H1 (cell line): Measurements from ENCODE around the gene YIF1A. TPM values are rescaled to one million over a fixed set of nuclear protein-coding genes. Genes with fewer than 3 reads are reported as not detected.
"Not testable (repeated sequence)": the region's sequence is repeated elsewhere in the genome, so short reads cannot be mapped to it uniquely, and the experiment has no call there.

Experiments used
- CTCF ChIA-PET: fragments of 300-600 bp; sonication (Branson Sonifier 250); formaldehyde crosslinking; loops from one replicate; lab custom pipeline; 2021; ENCODE audit not compliant: partially characterized antibody; lab: Charles Lee
- POLR2A ChIA-PET: fragments of 300-600 bp; sonication (Branson Sonifier 250); formaldehyde crosslinking; loops from one replicate; lab custom pipeline; 2021; ENCODE audit warnings: inconsistent platforms; ENCODE audit not compliant: partially characterized antibody; lab: Charles Lee
- DNase-seq, 2 experiments: peaks; one replicate each; pipeline versions ENCODE4 v3.0.0 to v3.0.0-alpha.2; 2010 to 2022; ENCODE audit warnings: low spot score in 2 of 2, low read depth in 1 of 2, mixed read lengths in 1 of 2
- FAIRE-seq: peaks from 2 replicates; lab custom pipeline; 2011; peaks lifted over from hg19 to GRCh38; lab: Jason Lieb, UNC
- H2AFZ ChIP-seq: 2 replicates; pipeline ENCODE4 v1.8.1; 2012; ENCODE audit warnings: low read length, inconsistent platforms
- H2AK5ac ChIP-seq: 2 replicates; pipeline ENCODE4 v1.6.1; 2013; ENCODE audit warnings: low read depth, low read length
- H2BK120ac ChIP-seq: replicated peaks from 2 replicates; pipeline ENCODE3; 2013; ENCODE audit warnings: low read depth, low read length, inconsistent platforms
- H2BK12ac ChIP-seq: 2 replicates; pipeline ENCODE4 v1.6.1; 2013; ENCODE audit warnings: low read depth, low read length
- H2BK15ac ChIP-seq: 2 replicates; pipeline ENCODE4 v1.6.1; 2013; ENCODE audit warnings: low read length
- H2BK20ac ChIP-seq: 2 replicates; pipeline ENCODE4 v1.6.1; 2013; ENCODE audit warnings: low read length
- H2BK5ac ChIP-seq: 2 replicates; pipeline ENCODE4 v1.6.1; 2013; ENCODE audit warnings: low read depth, low read length
- H3K14ac ChIP-seq: 2 replicates; pipeline ENCODE4 v1.6.1; 2013; ENCODE audit warnings: inconsistent platforms; ENCODE audit not compliant: insufficient read length
- H3K18ac ChIP-seq: 2 replicates; pipeline ENCODE4 v1.6.1; 2013; ENCODE audit warnings: low read length; ENCODE audit errors: extremely low read depth
- H3K23ac ChIP-seq: 2 replicates; pipeline ENCODE4 v1.6.1; 2013; ENCODE audit warnings: inconsistent platforms; ENCODE audit not compliant: insufficient read length
- H3K23me2 ChIP-seq: 2 replicates; pipeline ENCODE4 v1.6.1; 2013; ENCODE audit warnings: low read depth, low read length
- H3K27ac ChIP-seq: 2 replicates; pipeline ENCODE4 v1.6.1; 2011; ENCODE audit warnings: low read depth, low read length, inconsistent platforms
- H3K27me3 ChIP-seq, 4 experiments: replicated peaks in 1 of 4; 1 replicate in 1 of 4; 2 replicates in 3 of 4; pipeline versions ENCODE4 v1.6.1 to v1.8.1; 2011 to 2013; ENCODE audit warnings: low read length in 3 of 4, mild to moderate bottlenecking in 3 of 4, inconsistent platforms in 2 of 4, mixed read lengths in 2 of 4, moderate library complexity in 1 of 4; ENCODE audit not compliant: control insufficient read depth in 3 of 4, insufficient read depth in 3 of 4; ENCODE audit errors: extremely low read depth in 1 of 4
- H3K36me3 ChIP-seq, 4 experiments: 2 replicates each; pipeline versions ENCODE4 v1.6.1 to v1.8.1; 2011 to 2013; ENCODE audit warnings: mild to moderate bottlenecking in 4 of 4, low read length in 3 of 4, moderate library complexity in 2 of 4, control low read depth in 1 of 4, inconsistent platforms in 1 of 4; ENCODE audit not compliant: insufficient read depth in 4 of 4, control insufficient read depth in 2 of 4
- H3K4ac ChIP-seq: replicated peaks from 2 replicates; pipeline ENCODE3; 2013; ENCODE audit warnings: low read length, low read depth, mixed read lengths, inconsistent platforms; ENCODE audit not compliant: insufficient read length
- H3K4me1 ChIP-seq, 4 experiments: replicated peaks in 1 of 4; 1 replicate in 1 of 4; 2 replicates in 3 of 4; pipeline versions ENCODE4 v1.6.1 to v1.8.1; 2011 to 2013; ENCODE audit warnings: low read length in 3 of 4, inconsistent platforms in 2 of 4, mixed read lengths in 1 of 4; ENCODE audit not compliant: insufficient read depth in 4 of 4, control insufficient read depth in 3 of 4
- H3K4me2 ChIP-seq, 2 experiments: 2 replicates each; pipeline versions ENCODE4 v1.6.1 to v1.8.1; 2011 to 2013; ENCODE audit warnings: low read depth in 2 of 2, low read length in 2 of 2, control low read depth in 1 of 2, inconsistent platforms in 1 of 2, mild to moderate bottlenecking in 1 of 2; ENCODE audit not compliant: insufficient read depth in 1 of 2
- H3K4me3 ChIP-seq, 4 experiments: fragments of 200-600, 300-600 bp in 1 of 4; sonication (generic), shearing (Covaris generic), sonication (Bioruptor Twin) in 1 of 4; 2 replicates each; pipeline versions ENCODE4 v1.5.1 to v1.8.1; 2011 to 2016; ENCODE audit warnings: low read length in 4 of 4, low read depth in 3 of 4, control low read depth in 2 of 4, inconsistent platforms in 2 of 4, mild to moderate bottlenecking in 2 of 4, mixed read lengths in 1 of 4, moderate library complexity in 1 of 4; ENCODE audit not compliant: insufficient read depth in 2 of 4; ENCODE audit errors: extremely low read depth in 1 of 4
- H3K56ac ChIP-seq: replicated peaks from 2 replicates; pipeline ENCODE3; 2013; ENCODE audit warnings: low read depth, mild to moderate bottlenecking, mixed read lengths, low read length, inconsistent platforms; ENCODE audit not compliant: insufficient read length
- H3K79me1 ChIP-seq: 2 replicates; pipeline ENCODE4 v1.6.1; 2013; ENCODE audit warnings: low read depth, low read length, control low read depth
- H3K79me2 ChIP-seq, 2 experiments: 2 replicates each; pipeline versions ENCODE4 v1.6.1 to v1.8.1; 2012 to 2013; ENCODE audit warnings: low read length in 2 of 2, mild to moderate bottlenecking in 2 of 2, inconsistent platforms in 1 of 2; ENCODE audit not compliant: insufficient read depth in 2 of 2, control insufficient read depth in 1 of 2
- H3K9ac ChIP-seq, 4 experiments: replicated peaks in 1 of 4; 1 replicate in 1 of 4; 2 replicates in 3 of 4; pipeline versions ENCODE4 v1.6.1 to v1.8.1; 2011 to 2013; ENCODE audit warnings: low read depth in 3 of 4, low read length in 3 of 4, control low read depth in 2 of 4, mild to moderate bottlenecking in 2 of 4, moderate library complexity in 2 of 4, inconsistent platforms in 1 of 4; ENCODE audit errors: extremely low read depth in 1 of 4
- H3K9me3 ChIP-seq, 2 experiments: 2 replicates each; pipeline versions ENCODE4 v1.6.1 to v1.8.1; 2012 to 2013; ENCODE audit warnings: mild to moderate bottlenecking in 2 of 2, moderate library complexity in 2 of 2, control low read depth in 1 of 2, inconsistent platforms in 1 of 2, low read depth in 1 of 2, low read length in 1 of 2, mixed read lengths in 1 of 2; ENCODE audit not compliant: insufficient read depth in 2 of 2
- H4K20me1 ChIP-seq, 2 experiments: replicated peaks in 1 of 2; 2 replicates each; pipeline versions ENCODE3 to v1.8.1; 2011 to 2013; ENCODE audit warnings: inconsistent platforms in 2 of 2, low read length in 2 of 2, mild to moderate bottlenecking in 1 of 2; ENCODE audit not compliant: insufficient read depth in 2 of 2, control insufficient read depth in 1 of 2
- H4K5ac ChIP-seq: 2 replicates; pipeline ENCODE4 v1.6.1; 2013; ENCODE audit warnings: low read length, low read depth, mixed read lengths, inconsistent platforms; ENCODE audit not compliant: insufficient read length
- H4K8ac ChIP-seq: 2 replicates; pipeline ENCODE4 v1.8.0; 2013; ENCODE audit warnings: mild to moderate bottlenecking, moderate library complexity, low read length, inconsistent platforms; ENCODE audit not compliant: insufficient read depth; ENCODE audit errors: extremely low read depth
- H4K91ac ChIP-seq: replicated peaks from 2 replicates; pipeline ENCODE3; 2013; ENCODE audit warnings: low read length, mixed read lengths, inconsistent platforms; ENCODE audit not compliant: insufficient read length
- GABPA ChIP-seq: IDR thresholded peaks from 2 replicates; pipeline ENCODE4 v1.6.1; 2011; ENCODE audit warnings: mild to moderate bottlenecking, low read length, moderate library complexity, borderline replicate concordance; ENCODE audit not compliant: insufficient read depth
- JUN ChIP-seq: IDR thresholded peaks from 2 replicates; pipeline ENCODE4 v1.6.1; 2011; ENCODE audit warnings: low read depth, mild to moderate bottlenecking, improper control_type of control experiment, low read length
- SIN3A ChIP-seq, 2 experiments: IDR thresholded peaks in 1 of 2; conservative IDR thresholded peaks in 1 of 2; 2 replicates each; pipeline ENCODE4 v1.6.1; 2011 to 2012; ENCODE audit warnings: low read length in 2 of 2, improper control_type of control experiment in 1 of 2, low read depth in 1 of 2, mild to moderate bottlenecking in 1 of 2
- TBP ChIP-seq: IDR thresholded peaks from 2 replicates; pipeline ENCODE4 v1.6.1; 2011; ENCODE audit warnings: low read depth, low read length, improper control_type of control experiment
- YY1 ChIP-seq: IDR thresholded peaks from 2 replicates; pipeline ENCODE4 v1.6.1; 2011; ENCODE audit warnings: low read depth, mild to moderate bottlenecking, low read length
- WGBS, 2 experiments: shearing (Covaris generic) in 1 of 2; methylation state at CpG; one replicate each; pipeline versions ENCODE4 v1.1.6 to v1.1.7; 2013 to 2015; ENCODE audit warnings: low lambda C conversion rate in 2 of 2, mixed read lengths in 2 of 2, inconsistent platforms in 1 of 2, low coverage in 1 of 2, missing lambda C conversion rate in 1 of 2; ENCODE audit not compliant: insufficient replicate concordance in 2 of 2, insufficient coverage in 1 of 2, insufficient read length in 1 of 2; ENCODE audit errors: extremely low coverage in 1 of 2, missing lambda C conversion rate in 1 of 2; 5-methylcytosine and 5-hydroxymethylcytosine counted together
- polyA plus RNA-seq, 7 experiments: library from polyadenylated mRNA; depleted of rRNA in 3 of 7; stranded (reverse) in 5 of 7; unstranded in 2 of 7; fragments of >200 nt in 5 of 7; fragments of 200-250 nt in 2 of 7; gene quantifications; 1 replicate in 5 of 7; 2 replicates in 1 of 7; 4 replicates in 1 of 7; pipeline versions ENCODE4 v1.2.1 to v1.2.3, GENCODE V29; 2011 to 2013; ENCODE audit warnings: missing spikeins in 2 of 7, mixed read lengths in 2 of 7
- total RNA-seq: library from RNA; stranded (reverse); fragmentation: NEBNext Ultra II Directional; extraction: Animal tissue kit (Norgen Biotek cat#: 25700); gene quantifications from 2 replicates; pipeline ENCODE4 v1.2.1, GENCODE V29; 2021
- TF ChIP-seq, protein P1 (sequence below): IDR thresholded peaks from 2 replicates; pipeline ENCODE4 v1.6.1; 2012; ENCODE audit warnings: inconsistent platforms

Gene YIF1A
- total and polyA plus RNA-seq, 2 of the 8 experiments (the other 6 are each of a cell fraction or from before 2014, with no cell fraction given), result 70.1 to 178 TPM

DNA sequence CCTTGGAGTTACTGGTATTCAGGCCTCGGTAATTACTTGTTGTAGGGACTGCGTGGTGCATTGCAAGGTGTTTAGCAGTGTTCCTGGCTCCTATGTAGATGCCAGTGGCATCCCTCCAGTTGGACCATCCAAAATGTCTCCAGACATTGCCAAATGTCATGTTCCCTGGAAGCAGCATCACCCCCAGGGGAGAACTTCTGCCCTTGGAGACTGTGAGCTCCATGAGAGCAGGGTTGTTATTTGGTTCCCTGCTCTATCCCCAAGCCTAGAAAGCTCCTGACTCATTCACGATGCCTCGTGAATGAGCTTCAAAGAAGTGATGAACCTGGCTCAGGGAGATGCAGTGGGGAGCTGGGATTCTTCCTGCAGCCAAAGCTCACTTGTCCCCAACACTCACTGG is 32.7 kb upstream of the YIF1A start (continued):
- TF ChIP-seq TBP (no peak), SIN3A (conservative IDR thresholded peaks at IDR 0.05 in 1 of 2, IDR thresholded peaks at IDR 0.05 in 1 of 2; ENCODE audit: low read depth in 1 of 2, low read length in 2 of 2) (no peak), YY1 (no peak), JUN (no peak), GABPA (no peak)
- TF ChIP-seq, protein P1, sequence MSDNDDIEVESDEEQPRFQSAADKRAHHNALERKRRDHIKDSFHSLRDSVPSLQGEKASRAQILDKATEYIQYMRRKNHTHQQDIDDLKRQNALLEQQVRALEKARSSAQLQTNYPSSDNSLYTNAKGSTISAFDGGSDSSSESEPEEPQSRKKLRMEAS, result no peak

DNA sequence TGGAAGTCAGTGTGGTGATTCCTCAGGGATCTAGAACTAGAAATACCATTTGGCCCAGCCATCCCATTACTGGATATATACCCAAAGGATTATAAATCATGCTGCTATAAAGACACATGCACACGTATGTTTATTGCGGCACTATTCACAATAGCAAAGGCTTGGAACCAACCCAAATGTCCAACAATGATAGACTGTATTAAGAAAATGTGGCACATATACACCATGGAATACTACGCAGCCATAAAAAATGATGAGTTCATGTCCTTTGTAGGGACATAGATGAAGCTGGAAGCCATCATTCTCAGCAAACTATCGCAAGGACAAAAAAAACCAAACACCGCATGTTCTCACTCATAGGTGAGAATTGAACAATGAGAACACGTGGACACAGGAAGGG is 31.8 kb upstream of the YIF1A start:
- H4K20me1 ChIP-seq, result not testable (repeated sequence)

More for the DNA sequence above, 31.8 kb upstream of the YIF1A start:
- H2BK120ac ChIP-seq, H3K23ac ChIP-seq, H2BK15ac ChIP-seq, H3K4ac ChIP-seq, H3K14ac ChIP-seq, H3K79me2 ChIP-seq, FAIRE-seq, H4K5ac ChIP-seq, H2AK5ac ChIP-seq, H3K27me3 ChIP-seq, H3K23me2 ChIP-seq, H2BK20ac ChIP-seq, H3K4me2 ChIP-seq, H4K8ac ChIP-seq, H3K9ac ChIP-seq, H3K9me3 ChIP-seq, H2BK5ac ChIP-seq, CTCF ChIA-PET, H2BK12ac ChIP-seq, H2AFZ ChIP-seq, H4K91ac ChIP-seq, H3K27ac ChIP-seq, H3K36me3 ChIP-seq, H3K56ac ChIP-seq, H3K4me3 ChIP-seq, H3K18ac ChIP-seq, DNase-seq, H3K79me1 ChIP-seq, POLR2A ChIA-PET: not testable (repeated sequence)
- WGBS, 2 experiments, result 93% methylated on average over 6 of the region's 6 CpGs; no CpG with 5 or more reads in 1 of the 2 experiments
- H3K4me1 ChIP-seq, result peaks cover 9 to 25% (median 19%) of the 10 kb centered on the region in 4 experiments
